ENCODE measurements around the gene U2AF1L4.

Gene U2AF1L4

GRCh38 chr19:35787227-35787799, 42.1 kb upstream of the U2AF1L4 start:
- peaks cover 8% of the 10 kb centered on the region for H3K4me1 ChIP-seq (ENCODE audit: control insufficient read depth, insufficient read depth, low read length)
- H3K36me3 ChIP-seq (ENCODE audit: control insufficient read depth, insufficient read depth, low read length): no peaks in the 10 kb centered on the region
- H3K4me3 ChIP-seq (ENCODE audit: low read length): no peak overlapping the region
- H3K9ac ChIP-seq (ENCODE audit: low read length): no peak overlapping the region
- no peaks in the 10 kb centered on the region for H3K27me3 ChIP-seq (ENCODE audit: control insufficient read depth, insufficient read depth, low read length)
- H3K9me3 ChIP-seq (ENCODE audit: control insufficient read depth, low read length): no peaks in the 10 kb centered on the region

DNA sequence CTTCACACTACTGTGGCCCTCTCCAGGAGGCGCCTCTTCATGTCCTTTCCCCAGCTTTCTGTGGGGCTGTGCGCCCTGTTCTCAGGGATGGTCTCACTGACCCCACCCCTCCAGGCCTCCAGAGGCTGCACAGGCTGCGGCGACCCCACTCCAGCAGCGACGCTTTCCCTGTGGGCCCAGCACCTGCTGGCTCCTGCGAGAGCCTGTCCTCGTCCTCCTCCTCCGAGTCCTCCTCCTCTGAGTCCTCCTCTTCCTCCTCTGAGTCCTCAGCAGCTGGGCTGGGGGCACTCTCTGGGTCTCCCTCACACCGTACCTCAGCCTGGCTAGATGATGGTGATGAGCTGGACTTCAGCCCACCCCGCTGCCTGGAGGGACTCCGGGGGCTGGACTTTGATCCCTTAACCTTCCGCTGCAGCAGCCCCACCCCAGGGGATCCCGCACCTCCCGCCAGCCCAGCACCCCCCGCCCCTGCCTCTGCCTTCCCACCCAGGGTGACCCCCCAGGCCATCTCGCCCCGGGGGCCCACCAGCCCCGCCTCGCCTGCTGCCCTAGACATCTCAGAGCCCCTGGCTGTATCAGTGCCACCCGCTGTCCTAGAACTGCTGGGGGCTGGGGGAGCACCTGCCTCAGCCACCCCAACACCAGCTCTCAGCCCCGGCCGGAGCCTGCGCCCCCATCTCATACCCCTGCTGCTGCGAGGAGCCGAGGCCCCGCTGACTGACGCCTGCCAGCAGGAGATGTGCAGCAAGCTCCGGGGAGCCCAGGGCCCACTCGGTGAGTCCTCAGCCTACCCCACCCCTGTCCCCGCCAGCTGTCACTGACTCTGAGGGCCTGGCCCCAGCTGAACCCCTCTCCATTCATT, 41.3 kb upstream of the U2AF1L4 start:
- H3K27me3 ChIP-seq (ENCODE audit: control insufficient read depth, insufficient read depth, low read length): no peaks in the 10 kb centered on the region
- no peaks in the 10 kb centered on the region for H3K36me3 ChIP-seq (ENCODE audit: control insufficient read depth, insufficient read depth, low read length)
- peaks cover 1% of the 10 kb centered on the region for H3K4me1 ChIP-seq (ENCODE audit: control insufficient read depth, insufficient read depth, low read length)
- H3K9ac ChIP-seq (ENCODE audit: low read length): no peak overlapping the region
- no peaks in the 10 kb centered on the region for H3K9me3 ChIP-seq (ENCODE audit: control insufficient read depth, low read length)
- no peak overlapping the region for H3K4me3 ChIP-seq (ENCODE audit: low read length)

DNA sequence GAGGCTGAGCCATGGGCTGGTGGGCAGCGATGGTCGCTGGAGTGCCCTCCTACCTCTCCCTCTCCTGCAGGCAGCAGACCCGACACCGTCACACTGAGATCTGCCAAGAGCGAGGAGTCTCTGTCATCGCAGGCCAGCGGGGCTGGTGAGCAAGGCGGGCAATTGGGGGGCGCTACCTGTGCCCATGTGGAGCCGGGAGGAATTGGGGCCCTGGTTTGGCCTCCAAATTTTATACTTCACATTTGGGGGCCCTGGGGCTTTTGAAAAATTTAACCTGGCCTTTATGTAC, 40.1 kb upstream of the U2AF1L4 start:
- no peak overlapping the region for H3K4me3 ChIP-seq (ENCODE audit: low read length)
- H3K36me3 ChIP-seq (ENCODE audit: control insufficient read depth, insufficient read depth, low read length): no peaks in the 10 kb centered on the region
- H3K4me1 ChIP-seq (ENCODE audit: control insufficient read depth, insufficient read depth, low read length): no peaks in the 10 kb centered on the region

GRCh38 chr19:35784503-35785338, 39.5 kb upstream of the U2AF1L4 start:
- no peaks in the 10 kb centered on the region for H3K36me3 ChIP-seq (ENCODE audit: control insufficient read depth, insufficient read depth, low read length)
- no peaks in the 10 kb centered on the region for H3K9me3 ChIP-seq (ENCODE audit: control insufficient read depth, low read length)
- no peaks in the 10 kb centered on the region for H3K27me3 ChIP-seq (ENCODE audit: control insufficient read depth, insufficient read depth, low read length)
- H3K9ac ChIP-seq (ENCODE audit: low read length): no peak overlapping the region
- no peaks in the 10 kb centered on the region for H3K4me1 ChIP-seq (ENCODE audit: control insufficient read depth, insufficient read depth, low read length)
- no peak overlapping the region for H3K4me3 ChIP-seq (ENCODE audit: low read length)

More for the DNA sequence above, 40.1 kb upstream of the U2AF1L4 start:
- H3K9ac ChIP-seq (ENCODE audit: low read length): no peak overlapping the region
- H3K27me3 ChIP-seq (ENCODE audit: control insufficient read depth, insufficient read depth, low read length): no peaks in the 10 kb centered on the region
- H3K9me3 ChIP-seq (ENCODE audit: control insufficient read depth, low read length): no peaks in the 10 kb centered on the region

- H3K4me1 ChIP-seq (ENCODE audit: control insufficient read depth, insufficient read depth, low read length): no peaks in the 10 kb centered on the region
- H3K4me3 ChIP-seq (ENCODE audit: low read length): no peak overlapping the region
- H3K9ac ChIP-seq (ENCODE audit: low read length): no peak overlapping the region
- no peaks in the 10 kb centered on the region for H3K36me3 ChIP-seq (ENCODE audit: control insufficient read depth, insufficient read depth, low read length)
- H3K9me3 ChIP-seq (ENCODE audit: control insufficient read depth, low read length): no peaks in the 10 kb centered on the region
- H3K27me3 ChIP-seq (ENCODE audit: control insufficient read depth, insufficient read depth, low read length): no peaks in the 10 kb centered on the region
These were observed 38.5 kb upstream of the U2AF1L4 start for GRCh38 chr19:35783469-35784434.

- Histone ChIP-seq H3K9ac (ENCODE audit: low read length) (no peak overlapping the region), H3K4me3 (ENCODE audit: low read length) (no peak overlapping the region), H3K4me1 (ENCODE audit: control insufficient read depth, insufficient read depth, low read length) (no peaks in the 10 kb centered on the region), H3K27me3 (ENCODE audit: control insufficient read depth, insufficient read depth, low read length) (no peaks in the 10 kb centered on the region), H3K9me3 (ENCODE audit: control insufficient read depth, low read length) (no peaks in the 10 kb centered on the region), H3K36me3 (ENCODE audit: control insufficient read depth, insufficient read depth, low read length) (no peaks in the 10 kb centered on the region)
These were observed 37.4 kb upstream of the U2AF1L4 start for GRCh38 chr19:35782589-35782988.

DNA sequence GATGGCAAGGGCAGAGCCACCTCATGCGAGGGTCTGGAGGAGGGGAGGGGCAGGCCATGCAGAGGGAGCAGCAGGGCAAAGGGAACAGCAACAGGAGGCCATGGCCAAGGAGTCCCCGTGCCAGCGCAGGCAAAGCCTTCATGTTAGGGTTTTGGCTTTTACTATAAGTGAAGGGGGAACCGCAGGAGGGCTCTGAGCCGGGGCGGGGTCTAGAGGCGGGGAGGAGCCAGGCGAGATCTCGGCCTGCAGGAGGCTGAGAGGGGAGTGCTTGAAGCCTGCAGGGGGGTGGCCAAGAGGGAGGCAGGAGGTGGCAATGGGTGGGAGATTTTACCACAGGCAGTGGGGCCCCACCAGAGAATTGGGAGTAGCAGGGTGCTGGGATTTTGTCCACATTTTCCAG, 36.4 kb upstream of the U2AF1L4 start:
- H3K4me3 ChIP-seq (ENCODE audit: low read length): no peak overlapping the region
- no peaks in the 10 kb centered on the region for H3K9me3 ChIP-seq (ENCODE audit: control insufficient read depth, low read length)
- H3K27me3 ChIP-seq (ENCODE audit: control insufficient read depth, insufficient read depth, low read length): no peaks in the 10 kb centered on the region
- no peak overlapping the region for H3K9ac ChIP-seq (ENCODE audit: low read length)
- no peaks in the 10 kb centered on the region for H3K36me3 ChIP-seq (ENCODE audit: control insufficient read depth, insufficient read depth, low read length)
- no peaks in the 10 kb centered on the region for H3K4me1 ChIP-seq (ENCODE audit: control insufficient read depth, insufficient read depth, low read length)

GRCh38 chr19:35780717-35781116, 35.5 kb upstream of the U2AF1L4 start:
- H3K27me3 ChIP-seq (ENCODE audit: control insufficient read depth, insufficient read depth, low read length): no peaks in the 10 kb centered on the region
- no peaks in the 10 kb centered on the region for H3K9me3 ChIP-seq (ENCODE audit: control insufficient read depth, low read length)
- no peaks in the 10 kb centered on the region for H3K36me3 ChIP-seq (ENCODE audit: control insufficient read depth, insufficient read depth, low read length)
- H3K4me3 ChIP-seq (ENCODE audit: low read length): no peak overlapping the region
- H3K4me1 ChIP-seq (ENCODE audit: control insufficient read depth, insufficient read depth, low read length): no peaks in the 10 kb centered on the region
- H3K9ac ChIP-seq (ENCODE audit: low read length): no peak overlapping the region

DNA sequence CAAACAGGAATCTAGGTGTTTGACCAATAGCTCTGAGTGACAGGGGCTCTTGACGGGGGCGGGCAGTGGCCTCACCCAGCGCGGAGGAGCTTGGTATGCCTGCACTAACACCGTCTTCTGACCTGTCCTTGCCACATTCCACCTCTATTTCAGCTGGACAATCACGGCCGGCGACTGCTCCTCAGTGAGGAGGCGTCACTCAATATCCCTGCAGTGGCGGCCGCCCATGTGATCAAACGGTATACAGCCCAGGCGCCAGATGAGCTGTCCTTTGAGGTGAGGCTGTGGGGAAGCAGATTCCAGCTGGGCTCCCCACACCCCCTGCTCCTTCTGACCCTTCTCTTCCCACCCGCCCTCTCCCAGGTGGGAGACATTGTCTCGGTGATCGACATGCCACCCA, 34.8 kb upstream of the U2AF1L4 start:
- Histone ChIP-seq H3K36me3 (ENCODE audit: control insufficient read depth, insufficient read depth, low read length) (no peaks in the 10 kb centered on the region), H3K9me3 (ENCODE audit: control insufficient read depth, low read length) (no peaks in the 10 kb centered on the region), H3K27me3 (ENCODE audit: control insufficient read depth, insufficient read depth, low read length) (no peaks in the 10 kb centered on the region), H3K9ac (ENCODE audit: low read length) (no peak overlapping the region), H3K4me3 (ENCODE audit: low read length) (no peak overlapping the region), H3K4me1 (ENCODE audit: control insufficient read depth, insufficient read depth, low read length) (no peaks in the 10 kb centered on the region)

- no peaks in the 10 kb centered on the region for H3K27me3 ChIP-seq (ENCODE audit: control insufficient read depth, insufficient read depth, low read length)
- H3K36me3 ChIP-seq (ENCODE audit: control insufficient read depth, insufficient read depth, low read length): no peaks in the 10 kb centered on the region
- H3K9ac ChIP-seq (ENCODE audit: low read length): no peak overlapping the region
- no peaks in the 10 kb centered on the region for H3K9me3 ChIP-seq (ENCODE audit: control insufficient read depth, low read length)
- no peaks in the 10 kb centered on the region for H3K4me1 ChIP-seq (ENCODE audit: control insufficient read depth, insufficient read depth, low read length)
- H3K4me3 ChIP-seq (ENCODE audit: low read length): no peak overlapping the region
These were observed 33.8 kb upstream of the U2AF1L4 start for GRCh38 chr19:35779033-35779432.

- Histone ChIP-seq H3K9ac (ENCODE audit: low read length) (no peak overlapping the region), H3K27me3 (ENCODE audit: control insufficient read depth, insufficient read depth, low read length) (no peaks in the 10 kb centered on the region), H3K4me3 (ENCODE audit: low read length) (no peak overlapping the region), H3K9me3 (ENCODE audit: control insufficient read depth, low read length) (no peaks in the 10 kb centered on the region), H3K36me3 (ENCODE audit: control insufficient read depth, insufficient read depth, low read length) (no peaks in the 10 kb centered on the region), H3K4me1 (ENCODE audit: control insufficient read depth, insufficient read depth, low read length) (no peaks in the 10 kb centered on the region)
These were observed 32.7 kb upstream of the U2AF1L4 start for GRCh38 chr19:35777961-35778360.

All from mucosa of stomach (tissue), 1 donor.